Activated CD8-positive, alpha-beta T cell treated with anti-CD3 and anti-CD28 coated beads for 36 hours (primary cell): ENCODE data around the gene SIGLEC8. TPM values are rescaled to one million over a fixed set of nuclear protein-coding genes. Genes with fewer than 3 reads are reported as not detected.
"Not testable (repeated sequence)": the region's sequence is repeated elsewhere in the genome, so short reads cannot be mapped to it uniquely, and the experiment has no call there.

ENCODE experiments used
- ATAC-seq: fragments of 200-7000 bp; cut with Tn5 transposase; one replicate; pipeline ENCODE4 v1.10.0; 2021; ENCODE audit warnings: mild to moderate bottlenecking, moderate library complexity
- CTCF ChIA-PET: fragments of 350-600 bp; sonication (Branson Sonifier 250); formaldehyde crosslinking; loops from one replicate; lab custom pipeline; 2021; ENCODE audit warnings: antibody characterized with exemption; lab: Charles Lee
- POLR2A ChIA-PET: fragments of 350-600 bp; sonication (Branson Sonifier 250); formaldehyde crosslinking; loops from one replicate; lab custom pipeline; 2021; ENCODE audit warnings: antibody characterized with exemption; lab: Charles Lee
- DNase-seq: peaks from one replicate; pipeline ENCODE4 v3.0.0-alpha.2; 2020
- H3K27ac Mint-ChIP-seq: one replicate; pipeline ENCODE4 v1.8.0; 2021; ENCODE audit warnings: mild to moderate bottlenecking, mixed read lengths
- H3K27me3 Mint-ChIP-seq: one replicate; pipeline ENCODE4 v1.8.0; 2021; ENCODE audit warnings: mixed read lengths
- H3K36me3 Mint-ChIP-seq: one replicate; pipeline ENCODE4 v1.8.0; 2021; ENCODE audit warnings: low read depth, mixed read lengths
- H3K4me1 Mint-ChIP-seq: one replicate; pipeline ENCODE4 v1.8.0; 2021; ENCODE audit warnings: low read depth, mixed read lengths
- H3K4me3 Mint-ChIP-seq: one replicate; pipeline ENCODE4 v1.8.0; 2021; ENCODE audit warnings: mild to moderate bottlenecking, moderate library complexity, mixed read lengths
- H3K9me3 Mint-ChIP-seq: one replicate; pipeline ENCODE4 v1.8.0; 2021; ENCODE audit warnings: mixed read lengths
- CTCF ChIP-seq: fragments of 200-600 bp; IDR thresholded peaks from one replicate; pipeline ENCODE4 v1.8.0; 2022; ENCODE audit warnings: antibody characterized with exemption, mild to moderate bottlenecking
- intact Hi-C: fragments of 100-400 bp; cut with micrococcal nuclease; formaldehyde crosslinking; loops from one replicate; pipeline ENCODE4 v1.10.0; 2022
- total RNA-seq, 2 experiments: library from RNA; stranded (reverse); gene quantifications; one replicate each; pipeline ENCODE4 v1.2.3, GENCODE V29; 2021

The SIGLEC8 gene
- total RNA-seq, 2 experiments from 2014 or later = not detected

DNA sequence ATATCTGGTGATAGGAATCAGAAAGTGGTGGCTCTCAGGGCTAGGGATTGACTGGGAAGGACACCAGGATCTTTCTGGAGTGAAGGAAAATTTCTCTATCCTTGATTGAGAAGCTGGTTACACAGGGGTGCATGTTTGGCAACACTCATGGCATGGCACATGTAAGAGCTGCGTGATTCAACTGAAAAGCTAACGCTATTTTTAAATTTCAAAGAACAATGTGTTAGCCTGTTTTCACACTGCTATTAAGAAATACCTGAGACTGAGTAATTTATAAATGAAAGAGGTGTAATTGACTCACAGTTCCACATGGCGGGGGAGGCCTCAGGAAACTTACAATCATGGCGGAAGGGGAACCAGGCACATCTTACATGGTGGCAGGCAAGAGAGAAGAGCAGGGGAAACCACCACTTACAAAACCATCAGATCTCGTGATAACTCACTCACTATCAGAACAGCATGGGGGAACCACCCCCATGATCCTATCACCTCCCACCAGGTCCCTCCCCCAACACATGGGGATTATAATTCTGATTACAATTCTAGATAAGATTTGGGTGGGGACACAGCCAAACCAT is 7.4 kb downstream of the SIGLEC8 start:
- ATAC-seq (peak; percentile 27), DNase-seq (peak; percentile 71)
- POLR2A ChIA-PET = interaction anchor here (2.8 kb wide), 1 partner anchor 9 kb away, joined by 14 read pairs; no protein-coding TSS in a partner anchor
- CTCF ChIA-PET = interaction anchor here (2.2 kb wide), 2 partner anchors 12 to 22 kb away, joined by 7 to 10 read pairs; no protein-coding TSS in a partner anchor
- Mint-ChIP-seq H3K27ac (peak overlapping the region; percentile 76), H3K36me3 (peaks cover 15% of the 10 kb centered on the region), H3K27me3 (peaks cover 2% of the 10 kb centered on the region), H3K9me3 (peaks cover 24% of the 10 kb centered on the region), H3K4me1 (peaks cover 36% of the 10 kb centered on the region), H3K4me3 (no peak overlapping the region)
- intact Hi-C loops = no loop called here
- no peak for TF ChIP-seq CTCF

DNA sequence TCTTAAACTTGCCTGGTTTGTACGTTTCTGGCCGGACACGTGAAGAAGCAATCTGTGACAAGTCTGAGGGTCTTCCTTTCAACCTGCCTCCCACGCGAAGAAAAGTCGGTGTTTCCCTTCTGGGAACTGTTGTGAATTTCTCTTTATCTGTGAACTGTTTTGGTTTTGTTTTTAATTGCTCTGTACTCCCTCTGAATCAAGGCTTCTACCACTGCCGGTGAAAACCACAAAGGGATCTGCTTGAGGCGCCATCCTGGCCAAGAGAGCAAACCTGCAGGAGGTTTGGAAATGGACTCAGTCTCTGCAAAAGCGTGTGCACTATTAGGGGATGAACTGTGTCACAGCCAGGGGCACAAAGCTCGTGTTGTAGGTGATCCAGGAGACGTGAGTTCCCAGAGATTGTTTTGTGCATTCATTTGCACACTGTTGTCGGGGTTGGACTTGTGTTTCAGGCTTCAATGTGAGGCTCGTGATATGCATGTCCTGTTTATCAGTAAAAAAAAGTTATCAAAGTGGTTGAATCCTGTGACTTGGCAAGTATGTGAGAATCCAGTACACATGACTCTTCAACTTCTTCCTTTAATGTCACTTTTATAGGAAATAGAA is 9.7 kb downstream of the SIGLEC8 start:
- Mint-ChIP-seq H3K27ac (peak overlapping the region; percentile 76), H3K4me3 (peak overlapping the region; percentile 24), H3K27me3 (peaks cover 3% of the 10 kb centered on the region), H3K4me1 (peaks cover 46% of the 10 kb centered on the region), H3K36me3 (peaks cover 15% of the 10 kb centered on the region), H3K9me3 (peaks cover 26% of the 10 kb centered on the region)
- TF ChIP-seq CTCF = no peak
- ATAC-seq (peak; percentile 86), DNase-seq (peak; percentile 89)
- CTCF ChIA-PET = interaction anchor here (0.6 to 1.3 kb wide), 4 partner anchors 9 to 67 kb away, joined by 3 to 6 read pairs (median 4); no protein-coding TSS in a partner anchor
- POLR2A ChIA-PET = interaction anchor here (0.7 to 1.4 kb wide), 3 partner anchors 7 to 76 kb away, joined by 3 read pairs; partner anchors contain the start of gene NKG7
- intact Hi-C loops = no loop called here

GRCh38 chr19:51448011-51448410 is 10.2 kb downstream of the SIGLEC8 start:
- ChIA-PET POLR2A (interaction anchor here (0.7 to 1.4 kb wide), 3 partner anchors 14 to 76 kb away, joined by 3 read pairs; partner anchors contain the start of gene NKG7), CTCF (interaction anchor here (1.0 to 1.3 kb wide), 2 partner anchors 9 to 26 kb away, joined by 3 to 4 read pairs; no protein-coding TSS in a partner anchor)
- H3K4me3 Mint-ChIP-seq = peak overlapping the region; percentile 24
- H3K9me3 Mint-ChIP-seq = peaks cover 27% of the 10 kb centered on the region
- ATAC-seq (peak; percentile 25), DNase-seq (no peak)
- H3K27ac Mint-ChIP-seq = peak overlapping the region; percentile 76
- TF ChIP-seq CTCF = no peak
- H3K4me1 Mint-ChIP-seq = peaks cover 51% of the 10 kb centered on the region
- intact Hi-C loops = no loop called here
- H3K36me3 Mint-ChIP-seq = peaks cover 17% of the 10 kb centered on the region
- H3K27me3 Mint-ChIP-seq = peaks cover 3% of the 10 kb centered on the region

- H3K27me3 Mint-ChIP-seq, ATAC-seq, H3K4me3 Mint-ChIP-seq, intact Hi-C loops: not testable (repeated sequence)
- Mint-ChIP-seq H3K9me3 (peaks cover 28% of the 10 kb centered on the region), H3K4me1 (peaks cover 55% of the 10 kb centered on the region), H3K36me3 (peaks cover 17% of the 10 kb centered on the region), H3K27ac (peak overlapping the region; percentile 76)
- peak; percentile 20 for DNase-seq
- ChIA-PET CTCF (interaction anchor here (1.0 to 2.1 kb wide), 3 partner anchors 8 to 26 kb away, joined by 3 to 9 read pairs (median 4); no protein-coding TSS in a partner anchor), POLR2A (interaction anchor here (0.7 to 1.4 kb wide), 3 partner anchors 14 to 75 kb away, joined by 3 read pairs; partner anchors contain the start of gene NKG7)
These were observed 10.7 kb downstream of the SIGLEC8 start for GRCh38 chr19:51447510-51447909.
